Bronchial epithelial cell (primary cell): ENCODE data around the gene ANKRD55. TPM values are rescaled to one million over a fixed set of nuclear protein-coding genes. Genes with fewer than 3 reads are reported as not detected.
"Not testable (repeated sequence)": the region's sequence is repeated elsewhere in the genome, so short reads cannot be mapped to it uniquely, and the experiment has no call there.

ENCODE experiments used
- DNase-seq: peaks from one replicate; pipeline ENCODE4 v3.0.0-alpha.2; 2010; ENCODE audit warnings: low read depth
- FAIRE-seq: peaks from 2 replicates; lab custom pipeline; 2011; peaks lifted over from hg19 to GRCh38; lab: Jason Lieb, UNC
- H3K27me3 ChIP-seq: 2 replicates; pipeline ENCODE4 v1.5.1; 2011; ENCODE audit warnings: low read length; ENCODE audit not compliant: control insufficient read depth, insufficient read depth
- H3K36me3 ChIP-seq: 2 replicates; pipeline ENCODE4 v1.5.1; 2011; ENCODE audit warnings: low read length; ENCODE audit not compliant: control insufficient read depth, insufficient read depth
- H3K4me3 ChIP-seq: 2 replicates; pipeline ENCODE4 v1.5.1; 2011; ENCODE audit warnings: mild to moderate bottlenecking, low read depth, low read length, control low read depth
- total RNA-seq: library from RNA; depleted of rRNA; stranded (reverse); fragments of >200 nt; gene quantifications from 2 replicates; pipeline ENCODE4 v1.2.1, GENCODE V29; 2014
- TF ChIP-seq, protein P1 (sequence below): IDR thresholded peaks from 2 replicates; pipeline ENCODE4 v1.5.1; 2011; ENCODE audit warnings: mild to moderate bottlenecking, moderate library complexity, low read length, control low read depth, inconsistent platforms; ENCODE audit not compliant: insufficient read depth, severe bottlenecking

ANKRD55 gene
- total RNA-seq, 1 donor from 2014 or later = not detected

DNA sequence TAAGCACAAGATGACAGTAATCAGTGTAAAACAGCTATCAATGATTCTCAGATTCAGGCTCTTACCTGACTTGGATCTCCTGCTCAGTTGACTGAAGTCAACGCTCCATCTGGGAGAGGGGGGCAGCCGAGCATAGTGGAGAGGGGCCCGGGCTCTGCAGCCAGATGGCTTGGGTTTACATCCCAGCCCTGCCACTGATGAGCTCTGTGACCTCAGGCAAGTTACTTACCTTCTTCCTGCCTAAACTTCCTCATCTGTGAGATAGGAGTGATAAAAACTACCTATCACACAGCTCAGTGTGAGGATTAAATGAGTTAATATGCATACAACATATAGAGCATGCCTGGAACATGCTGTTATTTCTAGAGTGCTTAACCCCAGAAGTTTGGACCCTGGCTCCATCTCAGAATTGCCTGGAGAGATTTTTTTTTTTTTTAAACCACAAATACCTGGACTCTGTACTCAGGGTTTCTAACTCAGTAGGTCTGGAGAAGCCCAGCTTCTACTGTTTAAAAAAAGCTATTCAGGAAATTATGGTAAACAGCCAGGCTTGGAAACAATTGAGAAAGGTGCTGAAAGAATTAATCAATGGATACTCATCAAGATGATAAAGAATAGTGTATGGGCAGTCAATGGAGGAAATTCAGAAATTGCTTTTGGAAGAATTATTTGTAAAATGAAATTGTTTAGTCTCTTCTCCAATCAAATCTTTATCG, 72.2 kb downstream of the ANKRD55 start:
- FAIRE-seq = no peak
- Histone ChIP-seq H3K27me3 (no peaks in the 10 kb centered on the region), H3K36me3 (no peaks in the 10 kb centered on the region), H3K4me3 (no peak overlapping the region)
- TF ChIP-seq, protein P1, sequence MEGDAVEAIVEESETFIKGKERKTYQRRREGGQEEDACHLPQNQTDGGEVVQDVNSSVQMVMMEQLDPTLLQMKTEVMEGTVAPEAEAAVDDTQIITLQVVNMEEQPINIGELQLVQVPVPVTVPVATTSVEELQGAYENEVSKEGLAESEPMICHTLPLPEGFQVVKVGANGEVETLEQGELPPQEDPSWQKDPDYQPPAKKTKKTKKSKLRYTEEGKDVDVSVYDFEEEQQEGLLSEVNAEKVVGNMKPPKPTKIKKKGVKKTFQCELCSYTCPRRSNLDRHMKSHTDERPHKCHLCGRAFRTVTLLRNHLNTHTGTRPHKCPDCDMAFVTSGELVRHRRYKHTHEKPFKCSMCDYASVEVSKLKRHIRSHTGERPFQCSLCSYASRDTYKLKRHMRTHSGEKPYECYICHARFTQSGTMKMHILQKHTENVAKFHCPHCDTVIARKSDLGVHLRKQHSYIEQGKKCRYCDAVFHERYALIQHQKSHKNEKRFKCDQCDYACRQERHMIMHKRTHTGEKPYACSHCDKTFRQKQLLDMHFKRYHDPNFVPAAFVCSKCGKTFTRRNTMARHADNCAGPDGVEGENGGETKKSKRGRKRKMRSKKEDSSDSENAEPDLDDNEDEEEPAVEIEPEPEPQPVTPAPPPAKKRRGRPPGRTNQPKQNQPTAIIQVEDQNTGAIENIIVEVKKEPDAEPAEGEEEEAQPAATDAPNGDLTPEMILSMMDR = no peak
- no peak for DNase-seq

DNA sequence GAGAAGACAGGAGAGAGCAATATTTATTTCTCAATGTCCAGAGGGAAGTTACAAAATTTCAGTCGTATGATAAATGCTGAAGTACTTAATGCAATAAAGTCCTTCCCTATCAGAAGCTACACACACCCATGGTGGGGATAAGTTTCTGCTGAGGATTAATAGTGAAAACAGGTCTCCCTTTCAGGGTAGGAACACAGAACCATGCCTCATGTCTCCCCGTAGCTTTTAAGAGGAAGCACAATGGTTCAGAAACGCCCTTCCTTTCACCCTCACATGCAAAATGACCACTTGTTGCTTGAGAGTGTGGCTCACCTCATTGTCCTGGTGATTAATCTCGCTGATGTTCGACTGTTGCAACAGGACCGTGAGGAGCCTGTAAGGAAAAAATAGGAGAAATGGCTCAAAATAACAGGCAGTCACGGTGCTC, 73.6 kb downstream of the ANKRD55 start:
- TF ChIP-seq, protein P1 = no peak
- Histone ChIP-seq H3K36me3 (no peaks in the 10 kb centered on the region), H3K4me3 (no peak overlapping the region), H3K27me3 (no peaks in the 10 kb centered on the region)
- FAIRE-seq (no peak), DNase-seq (peak; percentile 14)

DNA sequence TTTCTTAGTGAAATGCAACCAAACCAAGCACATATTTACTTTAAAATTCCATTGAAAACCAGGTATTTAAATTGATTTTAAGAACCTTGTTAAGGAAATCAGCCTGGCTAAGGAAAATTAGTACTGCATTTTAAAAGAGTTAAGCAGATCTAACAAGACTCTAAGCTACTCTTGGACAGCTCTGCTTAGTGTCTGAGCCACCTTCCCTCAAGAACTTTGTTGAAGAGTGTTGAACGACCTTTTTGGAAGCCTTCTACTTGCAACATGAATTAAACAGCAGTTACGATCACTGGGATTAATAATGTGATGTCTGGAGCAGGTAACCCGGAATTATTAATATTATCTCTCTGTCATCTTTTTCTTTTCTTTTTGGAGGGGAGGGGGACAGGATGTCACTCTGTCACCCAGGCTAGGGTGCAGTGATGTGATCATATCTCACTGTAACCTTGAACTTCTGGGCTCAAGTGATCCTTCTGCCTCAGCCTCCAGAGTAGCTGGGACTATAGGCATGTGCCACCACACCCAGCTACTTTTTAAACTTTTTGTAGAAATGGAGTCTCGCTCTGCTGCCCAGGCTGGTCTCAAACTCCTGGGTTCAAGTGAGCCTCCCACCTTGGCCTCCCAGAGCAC, 74.7 kb downstream of the ANKRD55 start:
- Histone ChIP-seq H3K27me3 (no peaks in the 10 kb centered on the region), H3K4me3 (no peak overlapping the region), H3K36me3 (no peaks in the 10 kb centered on the region)
- no peak for FAIRE-seq
- TF ChIP-seq, protein P1 = no peak
- DNase-seq = no peak

DNA sequence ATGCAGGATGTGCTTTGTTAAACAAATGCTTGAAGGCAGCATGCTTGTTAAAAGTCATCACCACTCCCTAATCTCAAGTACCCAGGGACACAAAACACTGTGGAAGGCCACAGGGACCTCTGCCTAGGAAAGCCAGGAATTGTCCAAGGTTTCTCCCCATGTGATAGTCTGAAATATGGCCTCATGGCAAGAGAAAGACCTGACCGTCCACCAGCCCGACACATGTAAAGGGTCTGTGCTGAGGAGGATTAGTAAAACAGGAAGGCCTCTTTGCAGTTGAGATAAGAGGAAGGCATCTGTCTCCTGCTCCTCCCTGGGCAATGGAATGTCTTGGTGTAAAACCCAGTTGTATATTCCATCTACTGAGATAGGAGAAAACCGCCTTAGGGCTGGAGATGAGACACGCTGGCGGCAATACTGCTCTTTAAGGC, 75.9 kb downstream of the ANKRD55 start:
- H3K27me3 ChIP-seq, DNase-seq, H3K36me3 ChIP-seq, FAIRE-seq, H3K4me3 ChIP-seq: not testable (repeated sequence)

DNA sequence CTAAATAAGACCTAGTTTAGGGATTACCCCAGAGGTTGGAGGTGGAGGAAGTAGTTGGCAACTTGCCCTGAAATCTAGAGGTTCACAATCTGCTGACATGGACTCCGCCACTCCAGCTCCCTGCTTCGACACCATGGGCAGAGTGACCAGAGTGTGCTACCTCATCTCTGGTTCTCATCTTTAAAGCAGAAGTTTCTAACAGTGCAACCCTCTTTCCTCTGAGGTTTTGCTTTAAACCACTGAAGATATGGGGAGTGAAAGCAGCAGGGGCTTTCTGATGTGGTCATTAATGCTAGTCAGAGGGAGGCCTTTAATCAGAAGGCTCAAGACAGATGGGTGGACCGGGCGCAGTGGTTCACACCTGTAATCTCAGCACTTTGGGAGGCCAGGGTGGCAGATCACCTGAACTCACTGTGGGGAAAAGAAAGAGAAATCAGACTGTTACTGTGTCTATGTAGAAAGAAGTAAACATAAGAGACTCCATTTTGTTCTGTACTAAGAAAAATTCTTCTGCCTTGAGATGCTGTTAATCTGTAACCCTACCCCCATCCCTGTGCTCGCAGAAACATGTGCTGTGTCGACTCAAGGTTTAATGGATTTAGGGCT, 76.4 kb downstream of the ANKRD55 start:
- H3K27me3 ChIP-seq, H3K36me3 ChIP-seq, FAIRE-seq, DNase-seq, H3K4me3 ChIP-seq: not testable (repeated sequence)

DNA sequence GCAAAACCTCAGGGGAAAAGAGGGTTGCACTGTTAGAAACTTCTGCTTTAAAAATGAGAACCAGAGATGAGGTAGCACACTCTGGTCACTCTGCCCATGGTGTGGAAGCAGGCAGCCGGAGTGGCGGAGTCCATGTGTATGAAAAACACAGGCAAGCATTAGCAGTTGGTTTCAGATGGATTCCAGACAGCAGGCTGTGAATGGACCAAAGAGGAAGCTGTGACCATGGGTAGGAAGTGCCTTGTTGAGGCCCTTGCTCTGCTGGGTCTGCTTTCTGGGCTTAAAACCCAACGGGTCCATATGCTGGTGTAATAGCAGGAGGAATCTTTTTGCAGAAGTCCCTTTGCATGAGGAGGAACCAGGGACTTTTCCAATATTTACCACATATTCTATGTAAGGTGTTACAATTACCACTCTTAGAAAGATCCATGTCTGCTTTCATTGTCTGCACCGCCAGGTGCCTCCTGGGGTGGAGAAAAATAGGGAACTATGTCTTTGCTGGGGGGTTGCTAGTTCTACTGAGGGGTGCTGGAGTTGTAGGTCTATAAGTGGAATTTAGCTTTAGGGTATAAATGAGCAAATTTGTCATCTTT, 77.0 kb downstream of the ANKRD55 start:
- H3K4me3 ChIP-seq = no peak overlapping the region
- DNase-seq (no peak), FAIRE-seq (no peak)
- H3K27me3 ChIP-seq = no peaks in the 10 kb centered on the region
- H3K36me3 ChIP-seq = no peaks in the 10 kb centered on the region
- TF ChIP-seq, protein P1 = no peak
